Breast epithelium (tissue), 3 donors: ENCODE results near the gene ALS2CL.

ENCODE experiments used
- CTCF ChIP-seq, 3 donors: fragments of 450-650 bp; IDR thresholded peaks; one replicate each; pipeline ENCODE4 v1.5.1; 2016 to 2017; ENCODE audit warnings: antibody characterized with exemption in 3 of 3, mild to moderate bottlenecking in 3 of 3, moderate library complexity in 3 of 3
- POLR2A ChIP-seq: fragments of 450-650 bp; IDR thresholded peaks from one replicate; pipeline ENCODE4 v1.6.1; 2016; ENCODE audit warnings: antibody characterized with exemption, mild to moderate bottlenecking, moderate library complexity

DNA sequence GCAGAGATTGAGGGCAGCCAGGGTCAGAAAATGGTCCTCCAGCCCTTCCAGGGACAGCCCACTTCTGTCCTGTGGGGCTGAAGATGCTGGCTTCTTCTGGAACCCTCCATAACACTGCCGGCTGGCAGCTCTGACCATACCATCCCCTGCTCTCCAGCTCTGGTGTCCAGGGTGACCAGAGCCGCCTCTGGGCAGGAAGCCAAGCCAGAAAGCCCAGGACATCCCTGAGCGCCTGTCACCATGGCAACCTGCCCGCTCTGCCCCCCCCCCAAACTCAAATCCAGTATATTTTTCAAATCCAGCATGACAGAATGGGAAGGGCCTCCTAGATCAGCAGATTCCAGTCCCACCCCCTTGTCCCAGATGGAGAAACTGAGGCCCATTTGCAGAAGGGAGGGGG, 7.3 kb upstream of the ALS2CL start:
- TF ChIP-seq POLR2A (no peak), CTCF (IDR thresholded peaks at IDR 0.05) (no peak)
